ENCODE measurements around the gene GJB6. TPM values are rescaled to one million over a fixed set of nuclear protein-coding genes. Genes with fewer than 3 reads are reported as not detected.

Gene GJB6
- total and polyA plus RNA-seq, 2 of the 4 experiments (the other 2 are of a cell fraction): not detected

GRCh38 chr13:20174656-20175405 is 57.3 kb downstream of the GJB6 start:
- POLR2A ChIA-PET (ENCODE audit: unreplicated experiment): no interaction called here
- DNase-seq (peak; percentile 99), ATAC-seq (ENCODE audit: low read depth) (peak; percentile 94)
- Histone ChIP-seq H3K4me2 (ENCODE audit: low read depth, low read length) (peak overlapping the region; percentile 47), H2BK5ac (ENCODE audit: low read depth, low read length, poor library complexity, severe bottlenecking) (peak overlapping the region; percentile 27), H4K20me1 (ENCODE audit: insufficient read depth, low read length) (no peaks in the 10 kb centered on the region), H3K18ac (ENCODE audit: low read depth, low read length) (peak overlapping the region; percentile 18), H2AK5ac (ENCODE audit: low read depth, low read length) (peak overlapping the region; percentile 78), H2AK9ac (replicated peaks; ENCODE audit: low read depth, low read length, poor library complexity) (no peak overlapping the region), H3K9me1 (ENCODE audit: insufficient read depth, low read length) (peaks cover 8% of the 10 kb centered on the region), H2BK120ac (ENCODE audit: low read depth, low read length) (peak overlapping the region; percentile 93), H4K5ac (ENCODE audit: low read depth, low read length) (peak overlapping the region; percentile 6; the same call in 1 of the 2 replicates), H3K27me3 (ENCODE audit: control insufficient read depth, insufficient read depth, low read length) (peaks cover 6% of the 10 kb centered on the region), H2BK15ac (ENCODE audit: low read depth, low read length) (peak overlapping the region; percentile 17; the same call in 1 of the 3 replicates), H3K56ac (ENCODE audit: extremely low read depth, insufficient read depth, low read length) (peak overlapping the region; percentile 33; the same call in 1 of the 2 replicates), H4K91ac (ENCODE audit: insufficient read depth, low read depth, low read length) (peak overlapping the region; percentile 63), H3K79me1 (ENCODE audit: low read depth in 1 of 2, low read length in 2 of 2) (no peaks in the 10 kb centered on the region), H3K23ac (ENCODE audit: low read depth, low read length) (peak overlapping the region; percentile 57; the same call in 1 of the 2 replicates), H3K4ac (ENCODE audit: low read depth, low read length) (peak overlapping the region; percentile 79), H3K36me3 (ENCODE audit: control insufficient read depth, insufficient read depth, low read length) (no peaks in the 10 kb centered on the region), H3K4me3 (ENCODE audit: insufficient read depth, low read depth, low read length) (no peak overlapping the region), H2BK20ac (ENCODE audit: low read depth, low read length) (peak overlapping the region; percentile 72), H3K9ac (ENCODE audit: low read depth, low read length) (no peak overlapping the region), H3K9me3 (ENCODE audit: control insufficient read depth, insufficient read depth, low read length) (no peaks in the 10 kb centered on the region), H4K8ac (ENCODE audit: low read depth in 2 of 2, low read length in 2 of 2) (peak overlapping the region; percentile 2 to 59; a peak in 3 of 4 replicates), H3K27ac (ENCODE audit: insufficient read depth, low read length) (peak overlapping the region; percentile 83), H2AFZ (replicated peaks; ENCODE audit: low read length, poor library complexity) (peak overlapping the region; percentile 8), H3K4me1 (ENCODE audit: control insufficient read depth, insufficient read depth, low read length) (peaks cover 14% of the 10 kb centered on the region; the same call in 1 of the 2 replicates), H3K14ac (replicated peaks; ENCODE audit: low read depth, low read length) (peak overlapping the region; percentile 45)
- intact Hi-C loops (cut with micrococcal nuclease): no loop called here
- in situ Hi-C loops (cut with MboI; ENCODE audit: low sequenced_read_pairs): loop anchor here (25.0 kb wide), 4 partner anchors 537 to 1312 kb away; partner anchors contain the start of genes IL17D and MPHOSPH8
- no TSS peak for BruUV-seq (replicated peaks)
- dilution Hi-C loops (cut with HindIII; ENCODE audit: low sequenced_read_pairs, unreplicated experiment): loop anchor here (25.0 kb wide), 1 partner anchor 312 kb away; no protein-coding TSS in a partner anchor
- TF ChIP-seq BHLHE40 (IDR thresholded peaks at IDR 0.05; ENCODE audit: low read depth, low read length) (peak; percentile 99), MXI1 (IDR thresholded peaks at IDR 0.05; ENCODE audit: borderline replicate concordance, low read depth, low read length) (peak; percentile 72; the same call in 1 of the 2 replicates), MAFK (IDR thresholded peaks at IDR 0.05; ENCODE audit: low read depth, low read length) (peak; percentile 87), SMC3 (IDR thresholded peaks at IDR 0.05; ENCODE audit: low read depth, low read length) (no peak), CEBPB (IDR thresholded peaks at IDR 0.05; ENCODE audit: low read depth, low read length) (0 out of 2 replicates have a peak, but pooled peaks have one; percentile 2), CHD1 (IDR thresholded peaks at IDR 0.05; ENCODE audit: low read depth, low read length) (no peak), NFE2L2 (IDR thresholded peaks at IDR 0.05; ENCODE audit: low read depth, low read length) (peak; percentile 85), FOS (IDR thresholded peaks at IDR 0.05; ENCODE audit: low read depth, low read length) (peak; percentile 100), USF2 (IDR thresholded peaks at IDR 0.05; ENCODE audit: low read depth, low read length) (0 out of 2 replicates have a peak, but pooled peaks have one; percentile 51), MAZ (IDR thresholded peaks at IDR 0.05; ENCODE audit: borderline replicate concordance, low read depth, low read length) (peak; percentile 48; the same call in 1 of the 2 replicates), RAD21 (IDR thresholded peaks at IDR 0.05; ENCODE audit: low read length) (no peak), RCOR1 (IDR thresholded peaks at IDR 0.05; ENCODE audit: insufficient replicate concordance, low read length) (no peak), RFX5 (IDR thresholded peaks at IDR 0.05; ENCODE audit: low read depth, low read length) (no peak), POLR2A (IDR thresholded peaks at IDR 0.05; ENCODE audit: low read depth, low read length) (peak; percentile 70)
- TF ChIP-seq, protein P1, sequence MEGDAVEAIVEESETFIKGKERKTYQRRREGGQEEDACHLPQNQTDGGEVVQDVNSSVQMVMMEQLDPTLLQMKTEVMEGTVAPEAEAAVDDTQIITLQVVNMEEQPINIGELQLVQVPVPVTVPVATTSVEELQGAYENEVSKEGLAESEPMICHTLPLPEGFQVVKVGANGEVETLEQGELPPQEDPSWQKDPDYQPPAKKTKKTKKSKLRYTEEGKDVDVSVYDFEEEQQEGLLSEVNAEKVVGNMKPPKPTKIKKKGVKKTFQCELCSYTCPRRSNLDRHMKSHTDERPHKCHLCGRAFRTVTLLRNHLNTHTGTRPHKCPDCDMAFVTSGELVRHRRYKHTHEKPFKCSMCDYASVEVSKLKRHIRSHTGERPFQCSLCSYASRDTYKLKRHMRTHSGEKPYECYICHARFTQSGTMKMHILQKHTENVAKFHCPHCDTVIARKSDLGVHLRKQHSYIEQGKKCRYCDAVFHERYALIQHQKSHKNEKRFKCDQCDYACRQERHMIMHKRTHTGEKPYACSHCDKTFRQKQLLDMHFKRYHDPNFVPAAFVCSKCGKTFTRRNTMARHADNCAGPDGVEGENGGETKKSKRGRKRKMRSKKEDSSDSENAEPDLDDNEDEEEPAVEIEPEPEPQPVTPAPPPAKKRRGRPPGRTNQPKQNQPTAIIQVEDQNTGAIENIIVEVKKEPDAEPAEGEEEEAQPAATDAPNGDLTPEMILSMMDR (conservative IDR thresholded peaks at IDR 0.05; ENCODE audit: low read depth, low read length): no peak
- CTCF ChIA-PET: no interaction called here
- WGBS, 2 experiments (ENCODE audit: extremely low coverage in 2 of 2, insufficient read length in 1 of 2): 47% methylated on average over 7 of the region's 22 CpGs; no CpG with 5 or more reads in 1 of the 2 experiments

Measured in IMR-90 (cell line).